Measurements from ENCODE around the gene BAIAP2L1. TPM values are rescaled to one million over a fixed set of nuclear protein-coding genes. Genes with fewer than 3 reads are reported as not detected.

The BAIAP2L1 gene
- total RNA-seq, 1 donor from 2014 or later, result 28.0 TPM

DNA sequence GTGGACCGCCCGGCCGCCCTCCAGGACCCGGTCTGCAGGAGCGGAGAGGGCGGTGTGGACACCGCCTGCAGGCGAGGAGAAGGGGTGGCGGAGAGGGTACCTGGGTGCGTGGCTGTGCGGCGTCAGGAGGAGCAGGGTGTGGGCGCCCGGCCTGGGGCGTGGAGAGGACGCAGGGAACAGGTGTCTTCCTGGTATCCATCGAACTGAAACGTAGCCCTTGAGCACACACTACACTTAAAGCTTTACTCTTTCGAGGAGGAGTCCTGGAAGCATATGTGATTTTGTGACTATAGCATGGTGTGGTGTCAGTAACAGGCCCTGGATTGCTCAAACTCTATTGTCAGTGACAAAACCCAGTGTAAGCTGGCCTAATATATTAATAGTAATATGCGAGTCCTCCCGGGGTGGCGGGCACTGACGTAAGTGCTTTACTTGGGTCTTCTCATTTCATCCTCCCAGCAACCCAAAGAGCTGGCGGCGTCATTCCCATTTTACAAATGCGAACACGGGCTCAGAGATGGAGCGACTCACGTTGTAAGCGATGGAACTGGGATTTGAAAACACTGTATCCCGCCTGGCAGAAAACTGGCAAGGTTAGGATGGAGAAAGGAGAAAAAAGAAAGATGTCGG, 148.3 kb downstream of the BAIAP2L1 start:
- H3K9me3 Mint-ChIP-seq, result no peaks in the 10 kb centered on the region
- peaks cover 4% of the 10 kb centered on the region for H3K36me3 Mint-ChIP-seq
- TF ChIP-seq, protein P1, sequence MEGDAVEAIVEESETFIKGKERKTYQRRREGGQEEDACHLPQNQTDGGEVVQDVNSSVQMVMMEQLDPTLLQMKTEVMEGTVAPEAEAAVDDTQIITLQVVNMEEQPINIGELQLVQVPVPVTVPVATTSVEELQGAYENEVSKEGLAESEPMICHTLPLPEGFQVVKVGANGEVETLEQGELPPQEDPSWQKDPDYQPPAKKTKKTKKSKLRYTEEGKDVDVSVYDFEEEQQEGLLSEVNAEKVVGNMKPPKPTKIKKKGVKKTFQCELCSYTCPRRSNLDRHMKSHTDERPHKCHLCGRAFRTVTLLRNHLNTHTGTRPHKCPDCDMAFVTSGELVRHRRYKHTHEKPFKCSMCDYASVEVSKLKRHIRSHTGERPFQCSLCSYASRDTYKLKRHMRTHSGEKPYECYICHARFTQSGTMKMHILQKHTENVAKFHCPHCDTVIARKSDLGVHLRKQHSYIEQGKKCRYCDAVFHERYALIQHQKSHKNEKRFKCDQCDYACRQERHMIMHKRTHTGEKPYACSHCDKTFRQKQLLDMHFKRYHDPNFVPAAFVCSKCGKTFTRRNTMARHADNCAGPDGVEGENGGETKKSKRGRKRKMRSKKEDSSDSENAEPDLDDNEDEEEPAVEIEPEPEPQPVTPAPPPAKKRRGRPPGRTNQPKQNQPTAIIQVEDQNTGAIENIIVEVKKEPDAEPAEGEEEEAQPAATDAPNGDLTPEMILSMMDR (conservative IDR thresholded peaks at IDR 0.05), result no peak
- peaks cover 13% of the 10 kb centered on the region for H3K4me1 Mint-ChIP-seq (ENCODE audit: unreplicated experiment)
- peak overlapping the region; percentile 94 for H3K4me3 Mint-ChIP-seq
- no peaks in the 10 kb centered on the region for H3K27me3 Mint-ChIP-seq
- peak overlapping the region; percentile 95 for H3K27ac Mint-ChIP-seq
- DNase-seq (ENCODE audit: extremely low spot score, unreplicated experiment), result no peak

DNA sequence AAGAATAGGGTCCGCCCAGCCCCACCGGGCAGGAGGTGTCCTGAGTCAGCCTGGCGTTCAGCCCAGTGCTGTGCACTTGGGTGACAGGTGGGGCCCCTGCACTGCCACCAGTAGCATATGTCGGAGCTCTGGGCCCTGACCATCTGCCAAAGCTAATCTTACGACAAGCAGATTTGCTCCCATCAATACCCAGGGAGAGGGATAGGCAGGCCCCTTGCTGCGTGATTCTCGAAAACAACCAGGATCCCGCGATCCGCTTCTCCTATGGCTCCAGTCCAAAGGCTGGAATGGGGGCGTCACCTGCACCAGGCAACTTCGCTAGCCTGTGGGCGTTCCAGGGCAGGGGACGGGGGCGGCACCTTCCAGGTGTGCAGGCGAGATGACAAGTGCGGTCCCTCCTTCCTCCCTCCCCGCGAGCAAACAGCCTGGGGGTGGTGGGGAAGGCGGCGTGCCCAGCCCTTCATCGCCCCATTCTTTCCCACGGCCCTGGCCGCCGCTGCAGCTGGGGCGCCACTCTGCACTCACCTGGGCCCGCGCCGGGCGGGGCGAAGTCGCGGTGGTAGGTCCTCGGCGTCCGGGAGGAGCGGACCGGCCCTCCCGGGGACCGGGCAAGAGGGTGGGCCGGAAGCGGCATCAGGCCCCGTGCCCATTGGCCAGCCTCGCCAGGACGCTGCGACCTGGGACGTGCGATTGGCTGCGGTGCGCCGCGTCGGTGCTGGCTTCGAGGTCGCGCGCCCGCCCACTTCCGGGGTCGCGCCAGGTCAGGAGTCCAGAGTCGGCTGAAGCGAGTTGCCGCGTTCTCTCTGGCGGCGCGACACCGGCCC, 149.1 kb downstream of the BAIAP2L1 start, which contains the start of gene TECPR1:
Gene TECPR1, minus strand, starts transcription at position 632 of the 824 bp plus-strand sequence. CDS start 6,086 bp downstream, outside the sequence.
- DNase-seq (ENCODE audit: extremely low spot score, unreplicated experiment), result peak; percentile 89
- H3K36me3 Mint-ChIP-seq, result peaks cover 2% of the 10 kb centered on the region
- H3K27me3 Mint-ChIP-seq, result no peaks in the 10 kb centered on the region
- H3K4me3 Mint-ChIP-seq, result peak within 1 kb of the TSS; percentile 94
- H3K9me3 Mint-ChIP-seq, result no peaks in the 10 kb centered on the region
- TF ChIP-seq, protein P1 (conservative IDR thresholded peaks at IDR 0.05), result no peak
- H3K4me1 Mint-ChIP-seq (ENCODE audit: unreplicated experiment), result peaks cover 13% of the 10 kb centered on the region
- H3K27ac Mint-ChIP-seq, result peak within 1 kb of the TSS; percentile 95

- peak overlapping the region; percentile 94 for H3K4me3 Mint-ChIP-seq
- H3K27ac Mint-ChIP-seq, result peak overlapping the region; percentile 95
- no peaks in the 10 kb centered on the region for H3K36me3 Mint-ChIP-seq
- H3K27me3 Mint-ChIP-seq, result no peaks in the 10 kb centered on the region
- TF ChIP-seq, protein P1 (conservative IDR thresholded peaks at IDR 0.05), result no peak
- no peaks in the 10 kb centered on the region for H3K9me3 Mint-ChIP-seq
- H3K4me1 Mint-ChIP-seq (ENCODE audit: unreplicated experiment), result peaks cover 13% of the 10 kb centered on the region
- DNase-seq (ENCODE audit: extremely low spot score, unreplicated experiment), result no peak
Measured at GRCh38 chr7:98251231-98251600, 149.7 kb downstream of the BAIAP2L1 start.

- H3K4me1 Mint-ChIP-seq (ENCODE audit: unreplicated experiment), result peaks cover 13% of the 10 kb centered on the region
- H3K9me3 Mint-ChIP-seq, result no peaks in the 10 kb centered on the region
- H3K27me3 Mint-ChIP-seq, result no peaks in the 10 kb centered on the region
- TF ChIP-seq, protein P1 (conservative IDR thresholded peaks at IDR 0.05), result no peak
- H3K4me3 Mint-ChIP-seq, result peak overlapping the region; percentile 94
- no peak for DNase-seq (ENCODE audit: extremely low spot score, unreplicated experiment)
- peak overlapping the region; percentile 95 for H3K27ac Mint-ChIP-seq
- no peaks in the 10 kb centered on the region for H3K36me3 Mint-ChIP-seq
Measured at GRCh38 chr7:98250789-98251188, 150.1 kb downstream of the BAIAP2L1 start.

DNA sequence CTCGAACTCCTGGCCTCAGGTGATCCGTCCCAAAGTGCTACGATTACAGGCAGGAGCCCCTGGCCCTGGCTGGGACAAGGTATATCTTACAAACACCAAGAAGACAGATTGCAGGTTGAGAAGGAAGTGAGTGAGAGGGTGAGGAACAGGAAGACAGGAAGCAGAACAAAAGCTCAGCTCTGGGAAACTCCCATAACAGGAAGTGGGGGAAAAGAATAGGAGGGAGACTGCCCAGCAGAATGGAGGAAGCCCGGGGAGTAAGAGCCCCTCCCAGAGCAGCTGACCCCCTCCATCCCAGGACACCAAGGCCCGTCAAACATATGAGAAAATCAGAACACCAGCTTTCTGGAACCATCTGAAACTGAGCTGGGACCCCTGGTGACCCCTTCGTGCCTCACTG, 151.8 kb downstream of the BAIAP2L1 start:
- TF ChIP-seq, protein P1 (conservative IDR thresholded peaks at IDR 0.05), result no peak
- H3K4me3 Mint-ChIP-seq, result peak overlapping the region; percentile 48
- peaks cover 13% of the 10 kb centered on the region for H3K4me1 Mint-ChIP-seq (ENCODE audit: unreplicated experiment)
- H3K9me3 Mint-ChIP-seq, result no peaks in the 10 kb centered on the region
- peak overlapping the region; percentile 25 for H3K27ac Mint-ChIP-seq
- DNase-seq (ENCODE audit: extremely low spot score, unreplicated experiment), result no peak
- no peaks in the 10 kb centered on the region for H3K36me3 Mint-ChIP-seq
- H3K27me3 Mint-ChIP-seq, result no peaks in the 10 kb centered on the region
